ENCODE results near the gene EYA2. TPM values are rescaled to one million over a fixed set of nuclear protein-coding genes. Genes with fewer than 3 reads are reported as not detected.

EYA2 gene, protein sequence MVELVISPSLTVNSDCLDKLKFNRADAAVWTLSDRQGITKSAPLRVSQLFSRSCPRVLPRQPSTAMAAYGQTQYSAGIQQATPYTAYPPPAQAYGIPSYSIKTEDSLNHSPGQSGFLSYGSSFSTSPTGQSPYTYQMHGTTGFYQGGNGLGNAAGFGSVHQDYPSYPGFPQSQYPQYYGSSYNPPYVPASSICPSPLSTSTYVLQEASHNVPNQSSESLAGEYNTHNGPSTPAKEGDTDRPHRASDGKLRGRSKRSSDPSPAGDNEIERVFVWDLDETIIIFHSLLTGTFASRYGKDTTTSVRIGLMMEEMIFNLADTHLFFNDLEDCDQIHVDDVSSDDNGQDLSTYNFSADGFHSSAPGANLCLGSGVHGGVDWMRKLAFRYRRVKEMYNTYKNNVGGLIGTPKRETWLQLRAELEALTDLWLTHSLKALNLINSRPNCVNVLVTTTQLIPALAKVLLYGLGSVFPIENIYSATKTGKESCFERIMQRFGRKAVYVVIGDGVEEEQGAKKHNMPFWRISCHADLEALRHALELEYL
- total RNA-seq (1 to 10 TPM in 3 of 9 donors, under 1 TPM in 6; 0.32 to 4.2 (median 0.88) TPM), polyA plus RNA-seq (under 1 TPM; 0.30 to 0.35 TPM)
- long read RNA-seq, donor 1, partial matches to known transcripts: 0 of 2 reads
- long read RNA-seq, donor 1, other reads (novel, unspliced or antisense): 2 of 2 reads
- long read RNA-seq, donor 2, partial matches to known transcripts: 0 of 1 reads
- long read RNA-seq, donor 2, other reads (novel, unspliced or antisense): 0 of 1 reads
- long read RNA-seq, donor 3: 0 reads

DNA sequence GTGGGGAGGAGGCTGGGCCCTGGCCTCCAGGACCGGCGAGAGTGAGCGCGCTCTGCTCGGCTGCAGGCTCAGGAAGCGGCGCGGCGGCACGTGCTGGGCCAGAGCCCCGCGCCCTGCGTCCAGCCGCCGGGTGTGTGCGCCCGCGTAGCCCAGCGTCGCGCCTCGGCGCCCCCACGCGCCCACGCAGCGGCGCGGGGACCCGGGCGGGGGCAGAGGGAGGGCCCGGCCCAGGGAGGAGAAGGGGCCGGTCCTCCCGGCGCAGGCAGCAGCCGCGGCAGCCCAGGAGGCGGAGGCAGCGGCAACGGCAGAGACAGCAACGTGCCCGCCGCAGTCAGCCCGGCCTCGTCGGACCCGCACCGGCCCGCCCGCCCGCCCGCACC lies at the start of gene EYA2:
Gene EYA2, plus strand, starts transcription at position 265 of the 380 bp plus-strand sequence. CDS start 95,168 bp downstream, outside the sequence.
- no peak for TF ChIP-seq CTCF (IDR thresholded peaks at IDR 0.05)
- no peak for TF ChIP-seq POLR2A (IDR thresholded peaks at IDR 0.05)
- Histone ChIP-seq H3K4me3 (peak within 1 kb of the TSS; percentile 25 to 63 (median 48)), H3K27me3 (peaks cover 5 to 66% (median 27%) of the 10 kb centered on the region in 9 donors), H3K9me3 (peaks cover 0 to 15% (median 9%) of the 10 kb centered on the region in 12 donors), H3K27ac (peak within 1 kb of the TSS in 5 of 12 donors; percentile 5 to 23 (median 8)), H3K4me1 (peaks cover 0 to 17% (median 0%) of the 10 kb centered on the region in 12 donors), H3K36me3 (no peaks in the 10 kb centered on the region)
- intact Hi-C loops (cut with DNase I): no loop called here
- 1% methylated on average over 36 to 51 of the region's 52 CpGs for WGBS, 4 donors
- ATAC-seq (peak in 3 of 4 donors; percentile 36 to 71 (median 61)), DNase-seq (peak in 2 of 5 donors; percentile 34 to 63)

GRCh38 chr20:46844965-46845364 lies 49.7 kb upstream of the EYA2 start:
- Histone ChIP-seq H3K4me1 (no peaks in the 10 kb centered on the region), H3K9me3 (peaks cover 0 to 4% (median 0%) of the 10 kb centered on the region in 12 donors), H3K4me3 (no peak overlapping the region), H3K36me3 (no peaks in the 10 kb centered on the region), H3K27ac (no peak overlapping the region), H3K27me3 (peaks cover 0 to 13% (median 0%) of the 10 kb centered on the region in 9 donors)
- ATAC-seq: no peak
- no peak for TF ChIP-seq POLR2A (IDR thresholded peaks at IDR 0.05)
- TF ChIP-seq CTCF (IDR thresholded peaks at IDR 0.05): no peak
- WGBS, 4 donors: 76 to 84% (median 81%) methylated on average over 8 to 9 of the region's 9 CpGs
- intact Hi-C loops (cut with DNase I): no loop called here
- no peak for DNase-seq

GRCh38 chr20:46849269-46849668 lies 45.4 kb upstream of the EYA2 start:
- no peak for DNase-seq
- TF ChIP-seq CTCF (IDR thresholded peaks at IDR 0.05): no peak
- no peak for TF ChIP-seq POLR2A (IDR thresholded peaks at IDR 0.05)
- Histone ChIP-seq H3K36me3 (no peaks in the 10 kb centered on the region), H3K9me3 (peaks cover 0 to 4% (median 0%) of the 10 kb centered on the region in 12 donors), H3K4me3 (no peak overlapping the region), H3K27me3 (peaks cover 0 to 17% (median 0%) of the 10 kb centered on the region in 9 donors), H3K4me1 (no peaks in the 10 kb centered on the region), H3K27ac (no peak overlapping the region)
- intact Hi-C loops (cut with DNase I): no loop called here
- ATAC-seq: no peak
- 65 to 93% (median 81%) methylated on average over 4 of the region's 4 CpGs for WGBS, 4 donors

- TF ChIP-seq CTCF (IDR thresholded peaks at IDR 0.05): no peak
- no peak for TF ChIP-seq POLR2A (IDR thresholded peaks at IDR 0.05)
- peaks cover 0 to 17% (median 0%) of the 10 kb centered on the region in 9 donors for H3K27me3 ChIP-seq
- no peaks in the 10 kb centered on the region for H3K4me1 ChIP-seq
- no peak overlapping the region for H3K27ac ChIP-seq
- WGBS, 4 donors: 41 to 75% (median 58%) methylated on average over 5 of the region's 5 CpGs
- peaks cover 0 to 4% (median 0%) of the 10 kb centered on the region in 12 donors for H3K9me3 ChIP-seq
- ATAC-seq (no peak), DNase-seq (no peak)
- H3K36me3 ChIP-seq: no peaks in the 10 kb centered on the region
- intact Hi-C loops (cut with DNase I): no loop called here
- no peak overlapping the region for H3K4me3 ChIP-seq
These were observed 44.9 kb upstream of the EYA2 start for GRCh38 chr20:46849751-46850150.

Measured in heart left ventricle (tissue), 16 donors.